AG04450 (cell line): ENCODE measurements around the gene TMEM33. TPM values are rescaled to one million over a fixed set of nuclear protein-coding genes. Genes with fewer than 3 reads are reported as not detected.

Experiments
- CTCF ChIA-PET: fragments of 300-600, 350-600 bp; formaldehyde crosslinking; extraction: SDS; loops from one replicate; lab custom pipeline; 2022; ENCODE audit warnings: antibody characterized with exemption, inconsistent platforms; lab: Charles Lee
- POLR2A ChIA-PET: fragments of 350-600 bp; formaldehyde crosslinking; extraction: SDS; loops from one replicate; lab custom pipeline; 2021; ENCODE audit warnings: antibody characterized with exemption, inconsistent platforms; lab: Yijun Ruan, JAX
- DNase-seq: peaks from one replicate; pipeline ENCODE4 v3.0.0-alpha.2; 2011; ENCODE audit warnings: low read depth, low spot score
- H3K27ac ChIP-seq: one replicate; pipeline ENCODE4 v1.5.1; 2012; ENCODE audit warnings: low read depth, low read length, control low read depth
- H3K27me3 ChIP-seq: one replicate; pipeline ENCODE4 v1.6.0; 2012; ENCODE audit warnings: low read length; ENCODE audit not compliant: control insufficient read depth, insufficient read depth
- H3K4me3 ChIP-seq: 2 replicates; pipeline ENCODE4 v1.5.1; 2011; ENCODE audit warnings: mild to moderate bottlenecking, low read depth, low read length, control low read depth
- H3K9me3 ChIP-seq: 2 replicates; pipeline ENCODE4 v1.5.1; 2012; ENCODE audit warnings: low read length; ENCODE audit not compliant: control insufficient read depth, insufficient read depth
- polyA plus RNA-seq: library from polyadenylated mRNA; depleted of rRNA; stranded (reverse); fragments of >200 nt; gene quantifications from 2 replicates; pipeline ENCODE4 v1.2.3, GENCODE V29; 2011
- TF ChIP-seq, protein P1 (sequence below): IDR thresholded peaks from 2 replicates; pipeline ENCODE4 v1.5.1; 2011; ENCODE audit warnings: low read depth, low read length, control low read depth, inconsistent platforms

Gene TMEM33
- polyA plus RNA-seq, 1 experiment, result 53.6 TPM

DNA sequence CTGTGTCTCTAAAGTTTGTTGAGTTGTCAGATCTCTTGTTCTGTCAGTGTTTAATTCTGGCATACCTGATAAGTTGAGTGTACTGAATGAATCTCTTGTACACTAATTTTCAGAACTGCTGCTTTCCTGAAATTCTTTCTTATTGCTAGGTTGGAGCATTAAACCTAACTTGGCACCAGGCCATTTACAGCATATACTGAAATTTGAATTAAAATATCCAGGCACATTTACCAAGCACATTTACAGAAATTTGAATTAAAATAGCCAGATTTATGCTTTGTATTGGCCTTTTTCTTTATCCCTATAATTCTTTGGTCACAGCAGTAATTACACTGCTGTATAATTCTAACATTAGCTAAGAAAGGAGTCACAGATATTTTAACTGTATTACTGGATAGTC, 8.9 kb downstream of the TMEM33 start:
- Histone ChIP-seq H3K9me3 (no peaks in the 10 kb centered on the region), H3K4me3 (no peak overlapping the region), H3K27me3 (no peaks in the 10 kb centered on the region), H3K27ac (no peak overlapping the region)
- DNase-seq, result no peak
- CTCF ChIA-PET, result no interaction called here
- TF ChIP-seq, protein P1, sequence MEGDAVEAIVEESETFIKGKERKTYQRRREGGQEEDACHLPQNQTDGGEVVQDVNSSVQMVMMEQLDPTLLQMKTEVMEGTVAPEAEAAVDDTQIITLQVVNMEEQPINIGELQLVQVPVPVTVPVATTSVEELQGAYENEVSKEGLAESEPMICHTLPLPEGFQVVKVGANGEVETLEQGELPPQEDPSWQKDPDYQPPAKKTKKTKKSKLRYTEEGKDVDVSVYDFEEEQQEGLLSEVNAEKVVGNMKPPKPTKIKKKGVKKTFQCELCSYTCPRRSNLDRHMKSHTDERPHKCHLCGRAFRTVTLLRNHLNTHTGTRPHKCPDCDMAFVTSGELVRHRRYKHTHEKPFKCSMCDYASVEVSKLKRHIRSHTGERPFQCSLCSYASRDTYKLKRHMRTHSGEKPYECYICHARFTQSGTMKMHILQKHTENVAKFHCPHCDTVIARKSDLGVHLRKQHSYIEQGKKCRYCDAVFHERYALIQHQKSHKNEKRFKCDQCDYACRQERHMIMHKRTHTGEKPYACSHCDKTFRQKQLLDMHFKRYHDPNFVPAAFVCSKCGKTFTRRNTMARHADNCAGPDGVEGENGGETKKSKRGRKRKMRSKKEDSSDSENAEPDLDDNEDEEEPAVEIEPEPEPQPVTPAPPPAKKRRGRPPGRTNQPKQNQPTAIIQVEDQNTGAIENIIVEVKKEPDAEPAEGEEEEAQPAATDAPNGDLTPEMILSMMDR, result no peak
- POLR2A ChIA-PET, result no interaction called here

DNA sequence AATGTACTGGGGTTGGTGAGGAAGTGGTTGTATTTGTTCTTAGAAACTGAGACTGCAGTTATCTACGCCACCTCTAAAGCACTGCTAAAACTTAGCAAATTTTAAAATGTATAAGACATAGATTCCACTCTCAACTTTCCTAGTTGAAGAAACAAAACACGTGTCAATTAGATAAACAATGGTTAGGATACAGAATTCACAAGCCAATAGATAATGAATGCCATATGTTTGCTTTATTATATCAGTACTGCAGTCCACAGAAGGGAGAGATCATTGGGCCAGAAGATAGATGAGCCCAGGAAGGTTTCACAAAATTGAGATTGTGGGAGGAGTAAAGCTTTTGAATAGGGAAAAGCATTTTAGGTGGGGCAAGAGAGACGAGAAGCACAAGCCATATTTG, 14.3 kb downstream of the TMEM33 start:
- ChIA-PET POLR2A (no interaction called here), CTCF (interaction anchor here (1.5 kb wide), 1 partner anchor 14 kb away, joined by 4 read pairs; no protein-coding TSS in a partner anchor)
- TF ChIP-seq, protein P1, result no peak

DNA sequence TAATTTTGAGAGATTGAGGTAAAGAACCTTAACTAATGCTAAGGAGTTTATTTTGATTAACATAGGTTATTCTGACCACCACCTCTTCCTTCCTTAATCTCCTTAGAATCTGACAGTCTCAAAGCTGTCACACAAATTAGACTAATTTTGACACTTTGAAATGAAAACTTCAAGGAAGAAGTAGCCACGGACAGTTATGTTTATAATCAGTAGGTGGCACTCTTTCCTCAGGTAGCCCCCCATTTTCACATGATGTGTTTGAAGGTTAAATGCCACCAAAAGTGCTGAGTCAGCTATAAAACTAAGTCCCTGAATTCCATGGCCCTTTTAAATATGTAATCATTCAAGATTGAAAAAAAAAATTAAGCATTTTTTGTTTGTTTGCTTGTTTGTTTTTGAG, 22.4 kb downstream of the TMEM33 start:
- CTCF ChIA-PET, result interaction anchor here (0.8 to 1.0 kb wide), 2 partner anchors 22 to 34 kb away, joined by 3 to 4 read pairs; partner anchors contain the start of gene TMEM33
- Histone ChIP-seq H3K9me3 (no peaks in the 10 kb centered on the region), H3K4me3 (no peak overlapping the region), H3K27ac (no peak overlapping the region), H3K27me3 (no peaks in the 10 kb centered on the region)
- POLR2A ChIA-PET, result no interaction called here
- TF ChIP-seq, protein P1, result peak; percentile 37
- DNase-seq, result no peak

More for the DNA sequence above, 14.3 kb downstream of the TMEM33 start:
- DNase-seq, result no peak
- Histone ChIP-seq H3K4me3 (no peak overlapping the region), H3K9me3 (no peaks in the 10 kb centered on the region), H3K27me3 (no peaks in the 10 kb centered on the region), H3K27ac (no peak overlapping the region)

DNA sequence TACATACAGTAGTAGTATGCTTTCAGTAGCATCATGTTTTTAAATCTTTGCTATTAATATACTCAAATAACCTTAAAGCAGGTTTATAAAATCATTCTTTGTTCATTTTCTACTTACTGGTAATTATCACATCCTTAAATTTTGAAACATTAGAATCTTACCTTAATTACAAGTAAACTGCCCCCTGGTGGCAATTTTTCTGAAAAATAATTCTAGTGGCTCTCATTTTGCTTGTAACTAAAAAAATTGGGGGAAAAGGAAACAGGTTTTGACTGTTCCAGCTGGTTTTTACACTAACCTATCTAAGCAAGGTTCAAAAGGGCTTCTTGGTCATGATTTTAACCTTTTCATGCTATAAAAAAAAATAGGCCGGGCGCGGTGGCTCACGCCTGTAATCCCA, 27.9 kb downstream of the TMEM33 start:
- ChIA-PET POLR2A (no interaction called here), CTCF (interaction anchor here (0.6 to 1.6 kb wide), 6 partner anchors 8 to 50 kb away, joined by 3 to 9 read pairs (median 5); no protein-coding TSS in a partner anchor)
- no peaks in the 10 kb centered on the region for H3K9me3 ChIP-seq
- TF ChIP-seq, protein P1, result peak; percentile 46
- no peak overlapping the region for H3K27ac ChIP-seq
- no peaks in the 10 kb centered on the region for H3K27me3 ChIP-seq
- no peak for DNase-seq
- no peak overlapping the region for H3K4me3 ChIP-seq

DNA sequence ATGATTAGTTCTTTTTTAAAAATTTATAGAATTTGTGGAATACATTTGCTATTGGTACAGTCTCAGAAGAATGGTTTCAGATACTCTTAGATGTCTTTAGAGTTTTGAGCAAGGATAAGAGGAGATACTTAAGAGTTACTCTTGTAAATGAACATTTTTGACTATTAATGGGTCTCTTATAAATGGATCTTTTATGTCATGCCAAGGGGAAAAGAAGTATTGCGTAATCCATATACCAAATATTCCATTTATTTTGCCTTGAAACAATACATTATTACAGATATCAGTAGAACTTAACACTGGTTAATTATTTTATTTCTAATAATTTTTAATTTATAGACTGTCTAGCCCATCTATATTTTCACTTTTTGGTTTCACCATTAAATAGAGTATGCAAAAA, 29.2 kb downstream of the TMEM33 start:
- CTCF ChIA-PET, result interaction anchor here (1.6 kb wide), 1 partner anchor 13 kb away, joined by 8 read pairs; no protein-coding TSS in a partner anchor

More for the DNA sequence above, 29.2 kb downstream of the TMEM33 start:
- Histone ChIP-seq H3K27me3 (no peaks in the 10 kb centered on the region), H3K4me3 (no peak overlapping the region), H3K27ac (no peak overlapping the region), H3K9me3 (no peaks in the 10 kb centered on the region)
- no peak for DNase-seq
- POLR2A ChIA-PET, result no interaction called here
- TF ChIP-seq, protein P1, result no peak
